Gastroesophageal sphincter (tissue), 4 donors: ENCODE results near the gene CDK14. TPM values are rescaled to one million over a fixed set of nuclear protein-coding genes. Genes with fewer than 3 reads are reported as not detected.

Source experiments
- ATAC-seq: fragments of 150-250 bp; one replicate; pipeline ENCODE4 v1.9.1; 2016; ENCODE audit warnings: mild to moderate bottlenecking, moderate library complexity
- H3K27ac ChIP-seq, 4 donors: fragments of 200-600 bp; sonication (generic) in 3 of 4; 1 replicate in 3 of 4; 2 replicates in 1 of 4; pipeline ENCODE4 v1.5.1; 2016 to 2019
- H3K27me3 ChIP-seq: fragments of 200-600 bp; sonication (generic); one replicate; pipeline ENCODE4 v1.5.1; 2019
- H3K36me3 ChIP-seq, 2 donors: fragments of 200-600 bp; sonication (generic); one replicate each; pipeline ENCODE4 v1.5.1; 2019; ENCODE audit warnings: control low read depth in 1 of 2
- H3K4me1 ChIP-seq, 3 donors: fragments of 200-600 bp; sonication (generic); 1 replicate in 2 of 3; 2 replicates in 1 of 3; pipeline ENCODE4 v1.5.1; 2016 to 2019; ENCODE audit warnings: control low read depth in 2 of 3
- H3K4me3 ChIP-seq, 2 donors: fragments of 200-600 bp; sonication (generic); one replicate each; pipeline ENCODE4 v1.5.1; 2019; ENCODE audit warnings: mild to moderate bottlenecking in 1 of 2, moderate library complexity in 1 of 2
- H3K9me3 ChIP-seq, 3 donors: fragments of 200-600 bp; sonication (generic); one replicate each; pipeline ENCODE4 v1.5.1; 2017 to 2019; ENCODE audit warnings: control low read depth in 2 of 3
- CTCF ChIP-seq, 4 experiments: fragments of 200-600 bp in 2 of 4; fragments of 450-650 bp in 2 of 4; sonication (generic) in 1 of 4; IDR thresholded peaks; one replicate each; pipeline ENCODE4 v1.5.1; 2017 to 2019; ENCODE audit warnings: antibody characterized with exemption in 4 of 4, mild to moderate bottlenecking in 2 of 4, moderate library complexity in 2 of 4
- EP300 ChIP-seq: sonication (generic); formaldehyde crosslinking; IDR thresholded peaks from one replicate; pipeline ENCODE4 v1.6.1; 2017; ENCODE audit warnings: antibody characterized with exemption, mild to moderate bottlenecking
- POLR2A ChIP-seq, 2 donors: fragments of 450-650 bp; IDR thresholded peaks; one replicate each; pipeline ENCODE4 v1.6.1; 2017; ENCODE audit warnings: antibody characterized with exemption in 2 of 2, mild to moderate bottlenecking in 2 of 2, moderate library complexity in 1 of 2
- POLR2AphosphoS5 ChIP-seq: sonication (generic); formaldehyde crosslinking; IDR thresholded peaks from one replicate; pipeline ENCODE4 v1.6.1; 2017; ENCODE audit warnings: antibody characterized with exemption
- WGBS, 2 donors: methylation state at CpG; one replicate each; pipeline ENCODE4 v1.1.5; 2018; ENCODE audit warnings: low coverage in 1 of 2; 5-methylcytosine and 5-hydroxymethylcytosine counted together
- total RNA-seq, 4 donors: library from RNA; depleted of rRNA; stranded (reverse); fragments of >200 nt; gene quantifications; one replicate each; pipeline ENCODE4 v1.1.0, GENCODE V29; 2016

Gene CDK14
- total RNA-seq, 4 donors from 2014 or later: 14.8 to 28.7 (median 18.4) TPM

GRCh38 chr7:90772410-90772809, 176.3 kb downstream of the CDK14 start:
- H3K27me3 ChIP-seq: no peaks in the 10 kb centered on the region
- WGBS, 2 donors: 71 to 84% methylated on average over 6 of the region's 6 CpGs
- H3K9me3 ChIP-seq: no peaks in the 10 kb centered on the region
- no peak overlapping the region for H3K4me3 ChIP-seq
- peaks cover 0 to 11% (median 1%) of the 10 kb centered on the region in 3 donors for H3K4me1 ChIP-seq
- H3K36me3 ChIP-seq: no peaks in the 10 kb centered on the region
- ATAC-seq: no peak
- no peak for TF ChIP-seq POLR2AphosphoS5
- no peak for TF ChIP-seq EP300
- no peak for TF ChIP-seq POLR2A (IDR thresholded peaks at IDR 0.05)
- TF ChIP-seq CTCF (IDR thresholded peaks at IDR 0.05): no peak
- no peak overlapping the region for H3K27ac ChIP-seq

GRCh38 chr7:90773269-90773668, 177.1 kb downstream of the CDK14 start:
- ATAC-seq: no peak
- H3K4me3 ChIP-seq: no peak overlapping the region
- H3K27me3 ChIP-seq: no peaks in the 10 kb centered on the region
- no peaks in the 10 kb centered on the region for H3K9me3 ChIP-seq
- H3K36me3 ChIP-seq: no peaks in the 10 kb centered on the region
- H3K27ac ChIP-seq: no peak overlapping the region
- TF ChIP-seq POLR2A (IDR thresholded peaks at IDR 0.05) (no peak), EP300 (no peak), POLR2AphosphoS5 (no peak), CTCF (IDR thresholded peaks at IDR 0.05) (no peak)
- peaks cover 0 to 20% (median 4%) of the 10 kb centered on the region in 3 donors for H3K4me1 ChIP-seq
- WGBS, 2 donors: 80 to 95% methylated on average over 3 of the region's 3 CpGs

DNA sequence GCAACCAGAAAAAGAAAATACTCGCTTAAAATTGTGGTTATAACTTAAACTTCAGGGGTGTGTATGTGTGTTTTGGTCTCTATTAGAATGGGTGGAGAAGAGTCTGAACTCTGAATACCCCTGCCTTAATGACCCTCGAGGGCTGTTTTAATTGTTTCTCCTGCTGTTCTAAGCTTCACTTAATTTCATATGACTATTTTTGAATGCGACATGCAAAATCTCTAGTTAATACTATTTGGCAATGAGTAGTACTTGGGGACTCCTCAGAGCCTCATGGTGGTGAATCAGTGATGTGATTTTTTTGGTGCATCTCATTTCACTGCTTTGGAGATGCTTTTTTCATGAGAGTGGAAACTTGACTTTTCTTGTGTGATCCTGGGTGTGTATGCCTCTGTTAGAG, 178.6 kb downstream of the CDK14 start:
- 57 to 76% methylated on average over 3 of the region's 3 CpGs for WGBS, 2 donors
- no peaks in the 10 kb centered on the region for H3K36me3 ChIP-seq
- no peak for ATAC-seq
- H3K27me3 ChIP-seq: no peaks in the 10 kb centered on the region
- no peak overlapping the region for H3K4me3 ChIP-seq
- H3K4me1 ChIP-seq: peaks cover 0 to 20% (median 4%) of the 10 kb centered on the region in 3 donors
- no peak overlapping the region for H3K27ac ChIP-seq
- no peaks in the 10 kb centered on the region for H3K9me3 ChIP-seq
- TF ChIP-seq POLR2AphosphoS5 (no peak), EP300 (no peak), CTCF (IDR thresholded peaks at IDR 0.05) (no peak), POLR2A (IDR thresholded peaks at IDR 0.05) (no peak)

- no peaks in the 10 kb centered on the region for H3K27me3 ChIP-seq
- no peak for ATAC-seq
- peaks cover 0 to 20% (median 4%) of the 10 kb centered on the region in 3 donors for H3K4me1 ChIP-seq
- no peak overlapping the region for H3K27ac ChIP-seq
- no peaks in the 10 kb centered on the region for H3K36me3 ChIP-seq
- H3K9me3 ChIP-seq: no peaks in the 10 kb centered on the region
- WGBS, 2 donors: 72% methylated on average over 1 of the region's 1 CpG; no CpG with 5 or more reads in 1 of the 2 donors
- no peak overlapping the region for H3K4me3 ChIP-seq
- TF ChIP-seq CTCF (IDR thresholded peaks at IDR 0.05) (no peak), EP300 (no peak), POLR2AphosphoS5 (no peak), POLR2A (IDR thresholded peaks at IDR 0.05) (no peak)
Measured at GRCh38 chr7:90775383-90775965, 179.4 kb downstream of the CDK14 start.

DNA sequence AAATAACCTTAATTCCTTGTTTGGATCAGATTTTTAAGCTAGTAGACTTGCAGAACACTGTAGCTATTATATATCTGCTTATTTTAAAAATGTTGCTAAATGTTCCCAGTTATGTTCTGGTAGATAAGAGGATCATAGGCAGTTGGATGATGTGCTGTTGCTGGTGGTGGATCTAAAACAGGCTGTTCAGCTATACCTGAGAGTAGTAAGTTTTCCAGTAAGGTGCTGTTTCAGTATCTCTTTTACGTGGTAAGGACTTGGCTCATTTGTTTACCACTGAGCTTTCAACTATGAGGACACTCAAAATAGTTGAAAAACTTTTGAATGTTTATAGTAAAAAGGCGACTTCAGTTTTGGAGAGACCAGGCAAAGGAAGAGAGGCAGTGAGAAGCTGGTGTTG, 180.9 kb downstream of the CDK14 start:
- Histone ChIP-seq H3K4me1 (peaks cover 0 to 20% (median 4%) of the 10 kb centered on the region in 3 donors), H3K9me3 (no peaks in the 10 kb centered on the region), H3K27ac (no peak overlapping the region), H3K27me3 (no peaks in the 10 kb centered on the region), H3K4me3 (no peak overlapping the region), H3K36me3 (no peaks in the 10 kb centered on the region)
- TF ChIP-seq POLR2AphosphoS5 (no peak), POLR2A (IDR thresholded peaks at IDR 0.05) (no peak), EP300 (no peak), CTCF (IDR thresholded peaks at IDR 0.05) (no peak)
- 37 to 59% methylated on average over 2 of the region's 2 CpGs for WGBS, 2 donors
- no peak for ATAC-seq
